B cell (primary cell): ENCODE data around the gene LATS2.

Source experiments
- CTCF ChIP-seq: fragments of 200-600 bp; IDR thresholded peaks from one replicate; pipeline ENCODE4 v1.8.0; 2022; ENCODE audit warnings: antibody characterized with exemption, mild to moderate bottlenecking
- EZH2 ChIP-seq: IDR thresholded peaks from 2 replicates; pipeline ENCODE4 v1.6.1; 2012; ENCODE audit warnings: borderline replicate concordance, low read depth, mild to moderate bottlenecking, moderate library complexity, low read length; ENCODE audit not compliant: insufficient read depth, poor library complexity, severe bottlenecking

- TF ChIP-seq CTCF (no peak), EZH2 (no peak)
Observed at GRCh38 chr13:20969182-20969581, 92.2 kb downstream of the LATS2 start.
